ENCODE results near the gene HOXC9. TPM values are rescaled to one million over a fixed set of nuclear protein-coding genes. Genes with fewer than 3 reads are reported as not detected.

Gene HOXC9
- total RNA-seq, 3 donors from 2014 or later, result 3.8 to 16.8 (median 4.6) TPM

DNA sequence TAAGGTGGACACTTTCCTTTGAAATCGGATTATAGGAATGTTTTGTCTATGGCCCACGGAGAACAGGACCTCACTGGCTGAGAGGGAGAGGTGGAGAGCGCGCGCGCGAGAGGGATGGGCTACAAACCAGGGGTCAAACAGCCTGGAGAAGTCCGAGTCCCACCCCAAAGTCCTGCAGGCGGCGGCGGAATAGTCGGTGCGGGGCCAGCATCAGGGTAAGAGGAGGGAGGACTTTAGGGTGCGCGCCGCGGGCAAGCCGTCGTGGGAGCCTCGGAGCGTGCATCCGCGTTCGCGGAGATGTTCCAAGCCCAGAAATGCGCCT, 5.5 kb downstream of the HOXC9 start:
- DNase-seq (ENCODE audit: low spot score in 2 of 2), result no peak
- intact Hi-C loops (cut with DNase I; ENCODE audit: low total_unique reads), result loop anchor here (10.0 kb wide), 2 partner anchors 199 to 1959 kb away; partner anchors contain the start of genes CDK2 and PMEL
- no peaks in the 10 kb centered on the region for H3K9me3 ChIP-seq
- TF ChIP-seq, protein P1, sequence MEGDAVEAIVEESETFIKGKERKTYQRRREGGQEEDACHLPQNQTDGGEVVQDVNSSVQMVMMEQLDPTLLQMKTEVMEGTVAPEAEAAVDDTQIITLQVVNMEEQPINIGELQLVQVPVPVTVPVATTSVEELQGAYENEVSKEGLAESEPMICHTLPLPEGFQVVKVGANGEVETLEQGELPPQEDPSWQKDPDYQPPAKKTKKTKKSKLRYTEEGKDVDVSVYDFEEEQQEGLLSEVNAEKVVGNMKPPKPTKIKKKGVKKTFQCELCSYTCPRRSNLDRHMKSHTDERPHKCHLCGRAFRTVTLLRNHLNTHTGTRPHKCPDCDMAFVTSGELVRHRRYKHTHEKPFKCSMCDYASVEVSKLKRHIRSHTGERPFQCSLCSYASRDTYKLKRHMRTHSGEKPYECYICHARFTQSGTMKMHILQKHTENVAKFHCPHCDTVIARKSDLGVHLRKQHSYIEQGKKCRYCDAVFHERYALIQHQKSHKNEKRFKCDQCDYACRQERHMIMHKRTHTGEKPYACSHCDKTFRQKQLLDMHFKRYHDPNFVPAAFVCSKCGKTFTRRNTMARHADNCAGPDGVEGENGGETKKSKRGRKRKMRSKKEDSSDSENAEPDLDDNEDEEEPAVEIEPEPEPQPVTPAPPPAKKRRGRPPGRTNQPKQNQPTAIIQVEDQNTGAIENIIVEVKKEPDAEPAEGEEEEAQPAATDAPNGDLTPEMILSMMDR (IDR thresholded peaks at IDR 0.05), result no peak
- TF ChIP-seq POLR2AphosphoS5 (IDR thresholded peaks at IDR 0.05) (no peak), POLR2A (IDR thresholded peaks at IDR 0.05) (no peak)
- no peaks in the 10 kb centered on the region for H3K36me3 ChIP-seq
- peak overlapping the region; percentile 48 to 81 for H3K27ac ChIP-seq
- peaks cover 0 to 7% of the 10 kb centered on the region in 2 donors for H3K4me1 ChIP-seq
- peaks cover 0 to 3% of the 10 kb centered on the region in 2 donors for H3K27me3 ChIP-seq
- H3K4me3 ChIP-seq, result peak overlapping the region; percentile 35 to 71 (median 57)

DNA sequence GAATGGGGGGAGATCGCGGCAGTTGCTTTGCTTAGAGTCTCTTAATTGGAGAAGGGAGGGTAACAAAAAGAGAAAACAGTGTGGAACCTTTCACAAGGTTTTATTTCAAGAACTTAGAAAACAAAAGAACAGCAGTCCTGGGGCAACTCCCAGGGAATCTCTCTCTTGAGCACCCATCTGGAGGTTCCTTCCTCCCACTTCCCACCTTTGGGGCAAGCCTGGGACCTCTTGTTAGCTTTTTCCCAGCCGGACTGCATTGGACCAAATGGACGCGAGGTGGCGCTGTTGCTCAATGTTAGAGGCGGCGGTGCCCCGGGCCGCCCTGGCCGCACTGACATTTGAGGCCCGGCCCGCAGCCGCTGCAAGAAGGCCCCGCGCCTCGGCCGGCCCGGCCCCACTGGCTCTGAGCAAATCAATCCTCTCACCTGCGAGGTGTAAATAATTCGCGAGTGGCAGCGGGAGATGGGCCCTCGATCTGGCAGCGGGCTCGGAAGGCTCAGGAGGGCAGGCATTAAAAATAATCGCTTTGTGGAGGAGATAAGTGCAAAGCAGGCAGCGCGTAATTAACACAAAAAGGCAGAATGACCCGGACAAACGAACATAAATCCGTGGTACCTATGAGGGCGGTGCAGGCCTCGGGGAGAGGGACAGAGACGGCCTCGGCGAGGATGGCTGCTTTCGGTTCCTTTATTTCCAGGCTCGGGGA, 6.0 kb downstream of the HOXC9 start:
- peaks cover 0 to 3% of the 10 kb centered on the region in 2 donors for H3K27me3 ChIP-seq
- H3K9me3 ChIP-seq, result no peaks in the 10 kb centered on the region
- intact Hi-C loops (cut with DNase I; ENCODE audit: low total_unique reads), result loop anchor here (10.0 kb wide), 2 partner anchors 199 to 1959 kb away; partner anchors contain the start of genes CDK2 and PMEL
- TF ChIP-seq, protein P1 (IDR thresholded peaks at IDR 0.05), result peak; percentile 90 to 98 (median 97)
- no peak for TF ChIP-seq POLR2A (IDR thresholded peaks at IDR 0.05)
- peak in 1 of 3 donors; percentile 51 for TF ChIP-seq POLR2AphosphoS5 (IDR thresholded peaks at IDR 0.05)
- H3K36me3 ChIP-seq, result no peaks in the 10 kb centered on the region
- DNase-seq (ENCODE audit: low spot score in 2 of 2), result peak; percentile 77 to 91
- peaks cover 0 to 7% of the 10 kb centered on the region in 2 donors for H3K4me1 ChIP-seq
- H3K4me3 ChIP-seq, result peak overlapping the region; percentile 35 to 71 (median 57)
- H3K27ac ChIP-seq, result peak overlapping the region; percentile 48 to 81

DNA sequence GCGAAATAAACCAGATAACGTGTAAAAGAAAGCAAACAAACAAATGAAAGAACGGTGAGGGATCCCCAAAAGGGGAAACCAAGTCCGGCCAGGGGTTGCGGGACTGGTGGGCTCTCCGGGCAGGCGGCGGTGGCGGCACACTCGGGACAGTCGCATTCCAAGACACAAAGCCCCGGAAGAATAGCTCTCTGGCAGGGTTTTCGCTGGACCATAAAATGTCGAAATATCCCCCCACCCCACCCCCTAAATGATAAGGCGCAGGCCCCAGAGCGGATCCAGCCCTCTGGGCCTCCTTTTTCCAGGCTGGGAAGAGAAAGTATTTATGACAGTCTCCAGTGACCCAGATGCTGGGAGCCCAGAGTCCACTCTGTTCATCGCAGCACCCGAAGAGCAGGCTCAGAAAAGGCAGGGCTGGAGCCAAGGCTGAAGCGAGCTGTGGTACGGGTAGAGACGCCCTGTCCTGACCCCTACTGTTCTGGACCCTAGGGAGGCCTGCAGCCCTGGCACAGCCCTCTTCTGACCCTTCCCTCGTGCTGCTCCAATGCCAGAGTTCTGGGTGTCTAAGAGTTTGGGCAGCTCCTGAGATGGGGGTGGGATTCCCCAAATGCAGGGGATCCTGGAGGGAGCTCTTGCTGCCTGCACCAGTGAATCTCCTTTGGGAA, 6.7 kb downstream of the HOXC9 start:
- H3K27me3 ChIP-seq, result peaks cover 0 to 3% of the 10 kb centered on the region in 2 donors
- DNase-seq (ENCODE audit: low spot score in 2 of 2), result no peak

DNA sequence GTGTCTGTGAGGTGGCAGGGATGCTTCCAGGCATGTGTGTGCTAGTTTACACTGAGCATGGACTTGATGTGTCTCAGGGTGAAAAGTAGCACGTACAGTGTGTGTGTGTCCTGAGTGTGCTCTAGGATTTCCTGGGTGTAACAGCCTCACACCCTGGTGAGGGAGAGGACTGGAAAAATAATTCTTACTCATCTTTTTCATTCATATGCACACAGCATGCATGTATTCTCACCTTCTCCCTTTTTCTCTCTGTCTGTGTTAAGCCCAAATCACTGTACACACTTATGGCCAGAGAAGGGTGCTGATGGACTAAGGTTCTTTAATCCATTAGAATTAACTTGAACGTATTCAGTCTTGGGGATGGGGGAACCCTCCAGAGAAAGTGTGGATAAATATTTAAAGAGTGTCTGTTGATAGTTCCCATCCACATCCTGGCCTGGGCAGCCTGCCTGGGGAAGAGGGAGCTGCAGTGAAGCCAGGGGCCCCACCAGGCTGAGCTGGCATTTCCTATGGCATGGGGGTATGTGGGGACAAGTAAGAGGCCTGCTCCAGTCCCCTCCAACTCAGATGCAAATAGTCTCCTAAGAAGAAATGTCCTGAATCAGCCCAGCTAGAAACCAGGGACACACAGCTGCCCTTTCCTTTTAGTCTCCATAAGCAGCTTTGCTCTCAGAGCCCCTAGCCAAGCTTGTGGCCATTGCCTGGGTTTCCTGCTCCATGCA, 7.7 kb downstream of the HOXC9 start:
- H3K27me3 ChIP-seq, result peaks cover 0 to 3% of the 10 kb centered on the region in 2 donors

More for the DNA sequence above, 6.7 kb downstream of the HOXC9 start:
- Histone ChIP-seq H3K36me3 (no peaks in the 10 kb centered on the region), H3K27ac (peak overlapping the region in 1 of 2 donors; percentile 81), H3K4me1 (peaks cover 0 to 7% of the 10 kb centered on the region in 2 donors), H3K9me3 (no peaks in the 10 kb centered on the region), H3K4me3 (peak overlapping the region; percentile 35 to 71 (median 57))
- intact Hi-C loops (cut with DNase I; ENCODE audit: low total_unique reads), result loop anchor here (10.0 kb wide), 2 partner anchors 198 to 1958 kb away; partner anchors contain the start of genes CDK2 and PMEL
- no peak for TF ChIP-seq POLR2AphosphoS5 (IDR thresholded peaks at IDR 0.05)
- TF ChIP-seq, protein P1 (IDR thresholded peaks at IDR 0.05), result no peak
- no peak for TF ChIP-seq POLR2A (IDR thresholded peaks at IDR 0.05)

More for the DNA sequence above, 7.7 kb downstream of the HOXC9 start:
- intact Hi-C loops (cut with DNase I; ENCODE audit: low total_unique reads), result loop anchor here (10.0 kb wide), 2 partner anchors 197 to 1957 kb away; partner anchors contain the start of genes CDK2 and PMEL
- TF ChIP-seq POLR2A (IDR thresholded peaks at IDR 0.05), result no peak
- TF ChIP-seq POLR2AphosphoS5 (IDR thresholded peaks at IDR 0.05), result no peak
- TF ChIP-seq, protein P1 (IDR thresholded peaks at IDR 0.05), result no peak
- no peaks in the 10 kb centered on the region for H3K36me3 ChIP-seq
- H3K27ac ChIP-seq, result peak overlapping the region in 1 of 2 donors; percentile 36
- DNase-seq (ENCODE audit: low spot score in 2 of 2), result no peak
- H3K4me3 ChIP-seq, result no peak overlapping the region
- H3K9me3 ChIP-seq, result no peaks in the 10 kb centered on the region
- peaks cover 0 to 7% of the 10 kb centered on the region in 2 donors for H3K4me1 ChIP-seq

All from breast epithelium (tissue), 4 donors.